ENCODE results near the gene CTDSP2.
A peak's percentile ranks its signal among the peaks of the same experiment; 100 is the strongest.

DNA sequence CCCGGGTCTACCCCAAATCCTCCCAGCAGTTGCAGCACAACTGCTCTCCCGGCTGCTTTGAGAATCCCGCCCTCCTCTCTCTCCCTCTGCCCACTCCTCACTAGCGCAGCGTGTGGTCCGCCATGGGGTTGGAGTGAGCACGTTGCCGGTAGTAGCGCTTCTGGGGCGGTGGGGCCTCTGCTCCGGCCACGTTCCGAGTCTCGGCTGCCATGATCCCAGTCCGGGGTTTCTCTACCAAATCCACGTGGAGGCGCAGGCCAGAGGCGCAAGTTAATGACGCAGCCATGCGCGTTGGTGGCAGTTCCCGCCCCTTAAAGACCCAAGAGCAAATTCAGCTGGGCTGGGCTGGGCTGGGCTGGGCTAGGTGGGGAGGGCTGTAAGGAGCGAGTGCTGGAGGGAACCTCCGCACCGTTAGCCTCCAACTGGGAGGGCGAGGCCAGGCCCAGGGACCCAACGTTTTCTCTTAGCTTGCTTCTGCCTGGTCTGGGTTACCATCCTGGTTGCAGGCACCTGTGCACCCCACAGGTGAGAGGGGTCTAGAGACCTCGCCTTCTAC is 74.6 kb downstream of the CTDSP2 start, which contains the start of gene METTL1:
- TF ChIP-seq CTCF (IDR thresholded peaks at IDR 0.05) (peak in 1 of 6 experiments; percentile 50), POLR2A (IDR thresholded peaks at IDR 0.05) (peak in 3 of 4 donors; percentile 41 to 64 (median 55))
